SK-N-SH treated with all-trans-retinoic acid at 6 μM for 48 hours (cell line): ENCODE data around the gene ATOX1.

ENCODE experiments used
- BACH2 ChIP-seq: fragments of 250-450 bp; sonication (Bioruptor Pico); IDR thresholded peaks from 2 replicates; pipeline ENCODE4 v1.9.0; 2021; ENCODE audit warnings: mild to moderate bottlenecking, borderline replicate concordance
- CREB5 ChIP-seq: fragments of 250-450 bp; sonication (Bioruptor Pico); IDR thresholded peaks from 2 replicates; pipeline ENCODE4 v1.5.1; 2020; ENCODE audit warnings: low read depth, mild to moderate bottlenecking, moderate library complexity
- CSRNP3 ChIP-seq: fragments of 250-450 bp; sonication (Bioruptor Pico); IDR thresholded peaks from 2 replicates; pipeline ENCODE4 v1.5.1; 2021; ENCODE audit warnings: mild to moderate bottlenecking, moderate library complexity
- ESRRG ChIP-seq: fragments of 250-450 bp; sonication (Bioruptor Pico); IDR thresholded peaks from 2 replicates; pipeline ENCODE4 v1.6.1; 2021; ENCODE audit warnings: mild to moderate bottlenecking
- ISL1 ChIP-seq: fragments of 250-450 bp; sonication (Bioruptor Pico); IDR thresholded peaks from 2 replicates; pipeline ENCODE4 v2.1.2; 2022; ENCODE audit warnings: mild to moderate bottlenecking, moderate library complexity
- OSR1 ChIP-seq: fragments of 250-450 bp; sonication (Bioruptor Pico); IDR thresholded peaks from 2 replicates; pipeline ENCODE4 v1.8.0; 2022; ENCODE audit warnings: moderate library complexity, mild to moderate bottlenecking, inconsistent platforms
- PATZ1 ChIP-seq: fragments of 250-450 bp; sonication (Bioruptor Pico); IDR thresholded peaks from 2 replicates; pipeline ENCODE4 v1.8.0; 2020; ENCODE audit warnings: mild to moderate bottlenecking, moderate library complexity, borderline replicate concordance
- POU6F1 ChIP-seq: fragments of 250-450 bp; sonication (Bioruptor Pico); IDR thresholded peaks from 2 replicates; pipeline ENCODE4 v1.8.0; 2021; ENCODE audit warnings: low read depth, mild to moderate bottlenecking, moderate library complexity, borderline replicate concordance
- PPARA ChIP-seq: fragments of 250-450 bp; sonication (Bioruptor Pico); IDR thresholded peaks from 2 replicates; pipeline ENCODE4 v1.5.0; 2020; ENCODE audit warnings: mild to moderate bottlenecking, borderline replicate concordance
- RARB ChIP-seq: fragments of 250-450 bp; sonication (Bioruptor Pico); IDR thresholded peaks from 2 replicates; pipeline ENCODE4 v1.8.0; 2021; ENCODE audit warnings: mild to moderate bottlenecking, moderate library complexity
- SNAI2 ChIP-seq: fragments of 250-450 bp; sonication (Bioruptor Pico); IDR thresholded peaks from 2 replicates; pipeline ENCODE4 v1.5.0; 2020; ENCODE audit warnings: mild to moderate bottlenecking, moderate library complexity
- TOX ChIP-seq: fragments of 250-450 bp; sonication (Bioruptor Pico); IDR thresholded peaks from 2 replicates; pipeline ENCODE4 v1.8.0; 2021; ENCODE audit warnings: mild to moderate bottlenecking, moderate library complexity, borderline replicate concordance
- ZFP3 ChIP-seq: fragments of 250-450 bp; sonication (Bioruptor Pico); IDR thresholded peaks from 2 replicates; pipeline ENCODE4 v1.5.0; 2020; ENCODE audit warnings: mild to moderate bottlenecking, moderate library complexity
- ZFP30 ChIP-seq: fragments of 450-650 bp; formaldehyde crosslinking; IDR thresholded peaks from 2 replicates; pipeline ENCODE4 v1.5.0; 2022; ENCODE audit warnings: mild to moderate bottlenecking, moderate library complexity

GRCh38 chr5:151758141-151758429, 346 bp downstream of the ATOX1 start:
- TF ChIP-seq OSR1 (CRISPR knock-in tag) (no peak), ISL1 (no peak), POU6F1 (no peak), ZFP3 (CRISPR knock-in tag) (no peak), ZFP30 (CRISPR knock-in tag) (no peak), BACH2 (no peak), PATZ1 (CRISPR knock-in tag) (no peak), CSRNP3 (CRISPR knock-in tag) (no peak), SNAI2 (CRISPR knock-in tag) (no peak), CREB5 (CRISPR knock-in tag) (no peak), TOX (CRISPR knock-in tag) (no peak), PPARA (CRISPR knock-in tag) (no peak), RARB (no peak), ESRRG (CRISPR knock-in tag) (no peak)
